Mesenteric fat pad (tissue), 1 donor: Measurements from ENCODE around the gene HDLBP. TPM values are rescaled to one million over a fixed set of nuclear protein-coding genes. Genes with fewer than 3 reads are reported as not detected.
A peak's percentile ranks its signal among the peaks of the same experiment; 100 is the strongest.
"Not testable (repeated sequence)": the region's sequence is repeated elsewhere in the genome, so short reads cannot be mapped to it uniquely, and the experiment has no call there.

Experiments
- DNase-seq: peaks from one replicate; pipeline ENCODE4 v3.0.0-alpha.2; 2020; ENCODE audit warnings: low spot score
- total RNA-seq: library from RNA; stranded (reverse); fragmentation: NEBNext Ultra II Directional; extraction: Animal tissue kit (Norgen Biotek cat#: 25700); gene quantifications from one replicate; pipeline ENCODE4 v1.2.1, GENCODE V29; 2021
- donor health status: DM: yes; HTN: yes; CAD: no.

HDLBP gene
- total RNA-seq, 1 donor from 2014 or later: 492 TPM

DNA sequence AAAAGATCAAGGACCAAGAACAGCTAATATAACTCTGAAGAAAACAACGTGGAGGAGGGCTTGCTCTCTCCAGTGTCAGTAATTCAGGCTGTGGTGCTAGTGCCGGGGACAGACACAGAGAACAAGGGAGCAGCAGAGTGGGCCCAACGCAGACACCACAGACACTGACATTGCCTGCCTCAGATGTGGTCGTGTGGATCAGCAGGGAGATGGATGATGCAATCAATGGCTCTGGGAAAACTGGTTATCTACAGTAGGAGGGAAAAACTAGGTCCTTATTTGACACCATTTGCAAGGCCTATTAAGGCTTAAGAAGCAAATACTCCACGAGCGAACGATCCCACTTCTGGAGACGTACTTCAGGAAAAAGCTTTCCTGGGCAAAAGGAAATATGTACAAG lies 36.1 kb downstream of the HDLBP start:
- DNase-seq: no peak

DNA sequence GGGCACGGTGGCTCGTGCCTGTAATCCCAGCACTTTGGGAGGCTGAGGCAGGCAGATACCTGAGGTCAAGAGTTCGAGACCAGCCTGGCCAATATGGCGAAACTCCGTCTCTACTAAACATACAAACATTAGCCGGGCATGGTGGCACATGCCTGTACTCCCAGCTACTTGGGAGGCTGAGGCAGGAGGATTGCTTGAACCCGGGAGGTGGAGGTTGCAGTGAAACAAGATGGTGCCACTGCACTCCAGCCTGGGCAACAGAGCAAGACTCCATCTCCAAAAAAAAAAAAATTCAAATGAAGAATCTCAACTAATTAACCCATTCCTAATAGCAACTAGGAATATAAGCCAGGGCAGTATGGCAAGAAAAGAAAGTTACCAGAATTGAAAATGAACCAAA lies 37.2 kb downstream of the HDLBP start:
- not testable (repeated sequence) for DNase-seq

DNA sequence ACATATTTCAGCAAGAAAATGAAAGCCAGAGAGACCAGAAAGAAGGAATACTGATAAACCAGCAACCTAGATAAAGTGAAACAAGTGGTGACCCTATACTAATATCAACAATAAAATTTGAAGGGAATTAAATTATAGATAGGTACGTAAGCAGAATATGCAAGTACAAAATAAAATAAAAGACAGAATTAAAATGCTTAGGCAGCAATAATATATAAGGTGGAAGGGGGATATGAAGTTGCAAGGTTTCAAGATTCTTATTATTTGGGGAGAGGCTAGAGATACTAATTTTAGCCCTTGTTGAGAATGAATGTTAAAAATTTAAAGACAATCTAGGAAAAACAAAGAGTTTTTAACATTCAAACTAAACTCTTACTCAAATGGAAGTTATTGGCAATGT lies 39.6 kb downstream of the HDLBP start:
- no peak for DNase-seq

DNA sequence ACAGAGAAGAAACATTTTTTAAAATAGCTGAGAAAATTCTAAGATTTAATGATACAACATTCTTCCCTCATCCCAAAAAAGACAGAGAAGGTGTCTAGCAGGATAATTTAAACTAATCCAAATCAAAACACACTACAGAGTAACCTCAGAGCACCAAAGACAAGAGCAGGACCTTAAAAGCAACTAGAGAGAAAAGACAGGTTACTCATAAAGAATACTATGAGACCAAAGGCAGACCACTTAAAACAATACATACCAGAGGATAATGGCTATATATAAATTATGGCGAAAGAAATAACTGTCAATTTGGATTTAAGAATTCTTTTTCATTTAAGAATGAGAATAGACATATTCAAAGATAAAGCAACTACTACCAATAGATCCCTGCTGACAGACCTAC lies 40.0 kb downstream of the HDLBP start:
- no peak for DNase-seq

DNA sequence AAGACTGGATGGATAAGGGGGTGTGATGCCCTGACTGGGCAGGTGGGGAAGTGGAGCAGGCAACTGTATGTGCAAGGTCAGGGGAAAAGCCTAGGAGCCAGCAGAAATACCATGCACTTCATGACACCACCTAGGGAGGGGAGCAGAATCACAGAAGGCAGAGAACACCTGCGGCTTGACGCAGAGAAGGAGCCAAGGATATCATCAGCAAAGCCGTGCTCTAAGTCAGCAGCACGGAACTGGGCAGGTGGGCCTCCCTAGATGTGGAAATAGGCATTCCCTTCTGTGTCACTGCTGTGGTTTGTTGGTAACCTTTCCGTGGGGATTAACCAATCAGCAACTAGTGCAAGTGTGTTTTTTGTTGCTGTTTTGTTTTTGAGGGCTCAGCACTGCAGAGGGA lies 41.3 kb downstream of the HDLBP start:
- no peak for DNase-seq

DNA sequence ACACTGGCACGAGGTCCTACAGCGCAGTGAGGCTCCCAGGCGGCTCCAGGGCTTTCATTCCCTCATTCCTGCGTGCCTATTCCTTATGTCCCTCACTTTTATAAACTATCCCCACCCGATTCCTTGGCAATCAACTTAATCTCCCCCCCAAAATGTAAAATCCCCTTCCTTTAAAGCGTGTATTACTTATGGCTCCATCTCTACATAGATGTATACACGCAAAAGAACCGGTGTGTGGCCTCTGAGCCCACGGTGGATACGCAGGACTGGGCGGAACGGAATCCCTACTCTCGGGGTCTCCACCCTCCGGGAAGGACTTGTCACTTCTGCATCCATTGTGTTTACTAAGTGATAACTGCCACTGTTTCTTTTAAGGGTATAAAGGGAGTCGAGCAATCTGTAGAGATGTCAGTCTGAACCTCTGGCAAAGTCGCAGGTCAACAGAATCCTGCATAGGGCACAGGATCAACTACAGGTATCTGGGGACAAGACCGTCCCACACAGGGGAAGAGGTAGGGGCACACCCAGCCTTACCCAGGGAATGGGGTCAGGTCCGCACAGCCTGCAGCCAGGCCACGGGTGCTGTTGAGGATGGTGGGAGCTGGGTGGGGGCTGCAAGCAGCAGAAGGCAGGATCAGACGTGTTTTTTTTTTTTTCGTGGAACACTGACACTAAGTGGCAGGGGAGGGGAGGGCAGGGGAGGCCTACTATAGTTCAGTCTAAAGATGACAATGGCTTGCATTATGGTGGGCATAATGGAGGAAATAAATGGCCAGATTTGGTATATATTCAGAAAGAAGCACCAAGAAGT lies 42.1 kb downstream of the HDLBP start:
- peak; percentile 68 for DNase-seq

DNA sequence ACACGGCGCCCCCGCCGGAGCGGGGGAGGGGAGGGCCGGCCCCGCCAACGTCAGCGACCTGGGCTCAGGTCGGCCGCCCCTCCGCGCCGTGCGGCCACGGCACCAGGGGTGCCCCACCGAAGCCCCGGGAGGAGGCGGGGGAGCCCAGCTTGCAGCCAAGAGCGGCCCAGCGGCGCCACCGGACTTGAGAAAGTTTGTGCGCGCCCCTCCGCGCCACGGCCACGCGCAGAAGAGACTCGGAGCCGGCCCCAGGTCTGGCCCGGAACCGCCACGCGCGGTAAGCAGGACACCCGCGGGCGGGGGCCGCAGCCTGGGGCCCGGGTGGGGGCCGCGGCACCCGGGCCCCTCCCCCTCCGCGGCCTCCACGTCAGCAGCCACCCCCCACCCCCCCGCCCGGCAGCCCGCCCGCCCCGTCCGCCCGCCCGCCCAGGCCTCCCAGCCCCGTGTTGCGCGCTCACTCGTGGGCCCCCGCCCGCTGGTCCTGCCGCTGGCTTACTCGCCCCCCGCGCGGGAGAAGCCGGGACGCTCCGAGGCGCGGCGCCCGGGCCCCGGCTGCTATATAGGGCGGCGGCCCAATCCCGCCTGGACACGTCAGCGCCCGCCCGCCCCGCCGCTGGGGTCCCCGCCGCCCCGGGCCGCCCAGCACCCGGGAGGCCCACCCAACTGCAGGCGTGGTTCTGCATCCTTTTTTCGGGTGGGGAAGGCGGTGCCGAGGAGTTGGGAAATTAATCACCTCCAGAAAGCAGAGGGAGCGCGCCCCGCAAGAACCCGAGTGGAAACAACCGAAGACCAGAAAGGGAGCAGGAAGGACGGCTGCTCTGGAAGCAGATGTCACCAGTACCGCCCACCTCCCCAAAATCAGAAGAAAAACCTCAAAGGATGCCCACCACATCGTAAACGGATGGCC lies 42.9 kb downstream of the HDLBP start:
- peak; percentile 93 for DNase-seq

DNA sequence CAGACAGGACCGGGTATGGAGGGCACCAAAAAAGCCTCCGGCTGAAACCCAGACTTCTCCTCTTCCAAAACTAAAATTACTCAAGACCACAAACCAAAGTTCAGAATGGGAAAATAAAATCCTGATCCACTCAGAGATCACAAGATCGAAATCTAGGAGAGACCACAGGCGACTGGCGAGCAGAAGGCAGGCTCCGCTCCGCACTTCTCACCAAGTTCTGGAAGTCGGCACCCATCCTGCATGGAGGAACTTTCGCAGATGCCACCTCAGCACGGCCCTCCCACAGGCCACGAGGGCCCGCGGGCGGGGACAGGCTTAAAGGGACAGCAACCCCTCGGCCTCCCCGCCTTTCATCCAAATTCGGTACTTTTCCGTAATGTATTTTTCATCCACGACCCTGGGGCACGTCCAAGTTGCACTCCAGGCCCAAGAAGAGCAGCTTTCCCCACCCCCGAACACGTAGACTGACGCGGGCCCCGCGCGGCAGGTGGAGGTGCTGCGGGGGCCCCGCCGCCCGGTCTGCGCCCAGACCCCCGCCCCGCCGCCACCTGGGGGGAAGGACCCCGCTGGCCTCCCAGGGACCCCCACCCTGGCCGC lies 43.7 kb downstream of the HDLBP start:
- peak; percentile 94 for DNase-seq

DNA sequence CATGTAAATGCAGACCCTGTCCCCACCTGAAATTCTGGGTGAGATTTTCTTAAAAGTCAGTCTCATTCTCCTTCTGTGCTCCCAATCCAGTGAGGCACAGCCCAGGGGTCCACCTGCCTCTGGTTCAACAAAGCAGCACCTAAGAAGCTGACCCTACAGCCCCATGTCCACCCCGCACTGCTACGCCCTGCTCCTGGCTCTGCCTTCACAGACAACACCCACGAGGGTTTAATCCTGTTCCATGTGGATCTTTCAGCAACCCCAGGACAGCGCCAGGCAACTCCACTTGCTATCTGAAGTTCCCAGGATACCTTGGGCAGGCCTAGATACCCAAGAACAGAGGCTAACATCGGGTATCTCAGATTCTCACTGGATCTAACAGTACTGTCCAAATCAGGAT lies 44.9 kb downstream of the HDLBP start:
- DNase-seq: no peak

DNA sequence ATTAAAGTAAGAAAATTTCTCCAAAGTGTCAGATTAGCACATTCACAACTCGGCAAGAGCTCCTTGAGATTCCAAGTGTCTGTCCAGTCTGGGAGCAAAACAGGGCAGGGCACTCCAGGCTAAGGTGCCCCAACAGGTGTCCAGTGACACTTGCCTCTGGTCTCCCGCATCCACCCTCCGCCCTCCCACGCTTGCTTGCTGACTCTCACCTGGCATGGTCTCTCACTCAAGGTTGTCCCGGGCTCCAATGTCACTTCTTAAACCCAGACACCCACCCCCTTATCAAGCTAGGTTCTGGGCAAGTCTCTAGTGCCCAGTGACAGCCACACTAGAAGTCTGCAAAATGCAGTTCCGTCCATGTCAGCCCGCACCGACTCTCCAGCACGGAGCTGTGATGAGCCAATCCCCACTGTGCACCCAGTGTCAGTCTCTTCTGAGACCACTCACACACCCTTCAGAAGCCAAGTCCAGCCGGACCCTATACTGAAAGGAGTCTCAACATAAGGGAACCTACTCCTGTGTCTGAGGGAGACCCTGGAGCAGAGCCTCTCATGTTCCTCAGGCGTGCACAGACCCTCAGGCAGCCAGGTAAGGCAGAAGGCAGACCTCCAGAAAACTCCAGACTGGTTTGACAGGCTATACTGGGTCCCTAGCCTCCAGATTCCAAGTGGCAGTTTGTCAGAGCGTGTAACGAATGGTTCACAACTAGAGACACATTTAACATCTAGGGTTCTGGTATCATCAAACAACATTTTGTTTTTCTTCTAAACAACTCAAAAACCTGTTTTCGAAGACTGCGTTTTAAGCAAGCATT lies 45.6 kb downstream of the HDLBP start:
- DNase-seq: no peak

DNA sequence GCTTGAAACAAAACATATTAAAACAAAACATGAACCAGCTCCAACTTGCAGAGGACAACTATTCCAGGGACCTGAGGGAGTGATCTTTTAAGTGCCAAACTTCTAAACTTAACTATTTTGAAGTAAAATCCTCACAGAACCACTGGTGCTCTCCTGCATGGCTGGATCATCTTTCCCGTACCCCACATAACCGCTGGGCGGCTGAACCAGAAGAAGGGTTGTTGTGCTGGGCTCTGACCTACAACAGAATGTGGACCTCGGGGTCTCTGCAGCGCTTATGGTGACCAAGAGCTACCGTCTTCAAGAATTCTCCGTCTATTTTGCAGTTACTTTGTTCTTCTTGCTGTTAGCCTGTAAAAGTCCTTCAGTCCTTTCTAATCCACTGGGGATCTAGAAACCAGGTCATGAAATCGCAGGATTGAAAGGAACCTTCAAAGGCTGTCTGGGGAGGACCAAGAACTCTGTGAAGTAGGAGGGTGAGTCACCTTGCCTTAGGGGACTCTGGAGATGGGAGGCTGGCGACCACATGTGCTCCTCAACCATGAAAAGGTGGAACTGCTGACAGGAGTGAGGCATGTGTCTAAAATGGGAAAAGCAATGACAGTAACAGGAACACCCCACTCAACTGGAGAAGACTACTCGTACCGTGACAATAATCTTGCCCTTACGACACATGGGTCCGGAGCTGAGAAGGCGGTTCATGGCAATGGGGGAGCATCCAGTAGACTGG lies 46.6 kb downstream of the HDLBP start:
- no peak for DNase-seq

DNA sequence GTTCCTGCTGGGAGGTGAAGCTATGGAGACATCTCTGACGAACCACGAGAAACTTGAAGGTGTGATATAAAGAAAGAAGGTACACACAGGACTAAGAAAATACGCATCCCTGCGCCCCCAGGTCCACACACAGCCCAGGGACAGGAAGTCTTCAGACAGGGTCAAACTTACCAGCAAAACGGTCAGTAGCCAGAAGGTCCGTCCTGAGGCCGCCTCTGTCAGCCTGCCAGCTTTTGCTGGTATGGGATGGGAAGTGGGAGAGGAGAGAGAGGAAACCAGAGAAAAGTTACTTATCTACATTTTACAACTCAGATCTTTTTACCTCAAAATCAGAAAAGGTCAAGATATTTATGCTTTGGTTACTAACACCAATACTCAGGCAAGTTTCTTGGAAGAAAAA lies 47.2 kb downstream of the HDLBP start:
- no peak for DNase-seq

DNA sequence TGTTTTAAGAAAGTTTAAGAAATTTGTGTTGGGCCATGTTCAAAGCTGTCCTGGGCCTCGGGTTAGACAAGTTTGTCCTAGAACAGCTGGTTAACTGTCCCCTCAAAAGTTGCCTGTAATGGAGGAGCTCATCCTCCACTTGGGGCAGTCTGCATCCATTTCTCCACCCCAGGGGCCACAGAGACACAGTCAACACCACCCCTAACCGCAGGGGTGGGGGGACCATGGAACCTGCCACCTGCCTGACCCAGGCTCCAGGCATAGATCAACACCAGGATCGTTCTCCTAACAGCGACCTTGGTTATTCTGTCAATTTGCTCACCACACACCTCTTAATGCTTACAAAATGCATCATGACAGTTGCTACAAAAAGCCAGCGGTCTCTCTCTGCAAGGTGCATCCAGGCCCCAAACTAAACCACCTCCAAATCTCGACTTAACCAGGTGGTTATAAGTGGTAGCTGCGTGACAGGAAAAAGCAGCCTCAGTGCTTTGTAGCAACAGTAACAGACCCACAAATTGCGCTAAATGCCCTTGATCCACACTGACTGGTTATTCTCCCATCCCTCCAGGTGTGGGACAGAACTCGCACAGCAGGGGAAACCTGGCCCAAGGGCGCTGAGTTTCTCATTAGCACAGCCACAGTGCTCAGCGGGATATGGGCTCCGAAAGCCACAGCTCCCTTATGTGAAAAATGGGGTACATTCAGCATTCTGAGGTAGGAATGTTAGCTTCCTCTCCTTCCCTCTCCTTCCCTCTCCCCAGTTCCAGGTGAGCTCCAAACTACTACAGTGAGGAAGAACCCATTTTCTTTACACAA lies 48.0 kb downstream of the HDLBP start:
- no peak for DNase-seq

DNA sequence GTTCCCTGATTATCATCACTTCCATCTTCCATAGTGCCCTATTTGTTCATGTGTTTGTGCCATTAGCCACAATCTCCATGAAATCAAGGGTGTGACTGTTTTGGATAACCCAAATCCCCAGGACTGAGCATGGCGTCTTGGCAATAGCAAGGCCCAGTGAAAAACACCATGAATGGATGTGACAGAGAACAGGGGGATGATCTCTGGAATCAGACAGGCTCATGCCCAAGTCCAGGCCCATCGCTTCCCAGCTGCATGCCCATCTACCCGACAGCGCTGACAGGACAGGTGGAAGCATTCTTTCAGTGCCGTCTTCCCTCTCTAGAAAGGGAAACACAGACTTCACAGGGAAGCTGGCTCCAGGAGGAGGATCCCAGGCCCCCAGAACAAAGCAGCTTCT lies 50.0 kb downstream of the HDLBP start:
- no peak for DNase-seq

DNA sequence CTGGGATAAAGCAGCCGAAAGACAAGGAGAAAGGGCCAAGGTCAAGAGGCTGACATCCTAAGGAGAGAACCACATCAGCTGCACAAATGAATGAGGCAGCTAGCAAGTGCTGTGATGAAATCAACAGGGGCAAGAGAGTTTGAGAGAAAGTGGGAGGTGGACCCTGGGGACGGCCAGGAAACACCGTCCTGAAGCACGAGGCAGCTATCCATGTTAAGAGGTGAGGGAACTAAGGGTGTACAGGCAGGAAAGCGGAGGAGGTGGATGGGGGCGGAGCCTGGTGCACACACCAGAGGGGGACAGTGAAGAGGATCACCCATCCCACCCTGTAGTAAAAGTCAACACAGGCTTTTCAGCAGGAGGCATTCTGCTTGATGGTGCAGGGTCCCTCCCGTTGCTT lies 52.4 kb downstream of the HDLBP start:
- DNase-seq: no peak

DNA sequence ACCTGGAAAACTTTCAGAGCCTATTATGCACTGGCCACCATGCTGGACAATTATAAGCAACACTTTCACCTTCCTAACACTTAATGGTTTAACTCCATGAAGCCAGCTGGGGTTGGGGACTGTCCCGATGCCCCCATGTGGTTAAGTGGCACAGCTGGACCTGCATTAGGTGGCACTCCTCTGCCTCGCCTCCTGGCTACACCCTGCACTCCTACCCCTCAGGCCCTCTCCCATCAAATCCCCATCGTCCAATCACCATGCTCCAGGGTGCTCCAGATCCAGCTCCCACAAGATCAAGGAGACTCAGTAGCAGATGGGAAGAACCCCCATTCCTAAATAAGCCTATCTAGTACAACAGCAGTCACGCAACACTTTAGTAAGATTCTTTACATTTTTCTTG lies 53.8 kb downstream of the HDLBP start:
- DNase-seq: no peak

DNA sequence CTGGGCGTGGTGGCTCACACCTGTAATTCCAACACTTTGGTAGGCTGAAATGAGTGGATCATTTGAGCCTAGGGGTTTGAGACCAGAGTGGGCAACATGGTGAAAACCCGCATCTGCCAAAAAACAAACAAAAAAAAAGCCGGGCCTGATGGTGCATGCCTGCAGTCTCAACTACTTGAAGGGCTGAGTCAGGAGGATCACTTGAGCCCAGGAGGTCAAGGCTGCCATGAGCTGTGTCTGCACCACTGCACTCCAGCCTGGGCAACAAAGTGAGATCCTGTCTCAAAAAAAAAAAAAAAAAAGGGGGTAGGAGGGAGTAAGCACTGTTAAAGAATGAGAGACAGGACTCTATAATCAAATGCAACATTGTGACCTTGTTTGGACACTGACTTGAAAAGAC lies 54.6 kb downstream of the HDLBP start:
- no peak for DNase-seq

DNA sequence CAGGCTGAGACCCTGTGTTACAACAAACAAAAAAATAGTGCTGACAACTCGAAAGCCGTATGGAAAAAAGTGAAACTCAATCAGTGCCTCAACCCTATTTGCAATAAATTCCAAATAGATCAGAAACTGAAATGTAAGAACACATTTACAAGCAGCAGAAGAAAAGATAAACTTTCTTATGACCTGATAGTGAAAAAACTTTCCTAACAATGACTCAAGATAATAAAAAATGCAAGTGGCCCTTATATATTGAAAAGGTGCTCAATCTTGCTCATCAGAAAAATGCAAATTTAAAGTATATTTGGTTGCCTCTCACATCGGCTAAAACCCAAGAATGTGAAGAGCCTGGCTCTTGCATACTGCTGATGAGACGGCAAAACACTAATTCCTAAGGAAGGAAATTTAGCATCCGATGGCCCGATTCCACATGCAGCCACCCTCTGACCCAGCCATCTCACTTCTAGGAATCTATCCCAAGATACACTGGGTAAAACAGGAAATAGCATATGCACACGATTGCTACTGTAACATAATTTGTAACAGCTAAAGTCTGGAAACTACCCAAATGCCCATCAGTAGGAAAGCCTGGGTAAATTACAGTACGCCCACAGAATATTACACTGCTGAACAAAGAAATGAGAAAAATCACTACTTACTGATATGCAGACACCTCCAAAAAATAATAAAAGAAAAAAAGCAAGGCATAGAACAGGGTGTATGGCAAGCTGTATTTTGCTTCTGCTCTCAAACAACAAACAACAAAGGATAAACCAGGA lies 56.8 kb downstream of the HDLBP start:
- no peak for DNase-seq
